HG03565 (cell line): ENCODE results near the gene MARK2.
"Not testable (repeated sequence)": the region's sequence is repeated elsewhere in the genome, so short reads cannot be mapped to it uniquely, and the experiment has no call there.

ENCODE experiments used
- ATAC-seq: cut with Tn5 transposase; IDR thresholded peaks from one replicate; pipeline ENCODE4 v1.9.1; 2021; ENCODE audit warnings: mild to moderate bottlenecking, moderate library complexity; ENCODE audit not compliant: unreplicated experiment

MARK2 gene

DNA sequence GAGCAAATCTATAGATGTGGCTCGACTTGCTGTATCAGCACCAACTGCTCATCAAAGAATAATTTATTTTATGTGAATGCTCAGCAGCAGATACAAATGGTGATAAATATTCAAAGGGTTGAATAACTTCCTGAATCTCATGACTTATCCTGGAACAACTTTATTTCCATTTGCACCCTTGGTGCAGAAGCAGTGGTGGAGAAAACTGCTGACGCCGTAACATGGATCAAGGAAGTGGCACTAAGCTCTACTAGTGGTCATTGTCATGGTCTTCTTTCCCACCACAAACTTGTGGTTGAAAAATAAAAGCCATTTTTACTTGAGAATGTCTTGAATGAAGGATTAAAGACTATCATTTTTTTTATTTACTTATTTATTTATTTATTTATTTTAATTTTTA, 14.6 kb downstream of the MARK2 start:
- no peak for ATAC-seq

DNA sequence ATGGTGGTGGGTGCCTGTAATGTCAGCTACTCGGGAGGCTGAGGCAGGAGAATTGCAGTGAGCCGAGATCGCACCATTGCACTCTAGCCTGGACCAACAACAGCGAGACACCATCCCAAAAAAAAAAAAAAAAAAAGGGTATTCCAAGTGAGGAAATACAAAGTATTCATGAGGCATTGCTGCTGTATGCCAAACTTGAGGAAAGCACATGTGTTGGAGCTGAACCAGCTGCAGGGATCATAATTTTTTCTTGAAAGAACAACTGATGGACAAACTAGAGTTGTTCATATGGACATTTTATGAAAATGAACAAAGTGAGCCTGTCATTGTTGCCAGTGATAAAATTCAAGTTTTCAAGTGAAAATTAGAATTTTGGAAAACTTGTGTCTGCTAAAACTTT, 15.8 kb downstream of the MARK2 start:
- ATAC-seq = no peak

DNA sequence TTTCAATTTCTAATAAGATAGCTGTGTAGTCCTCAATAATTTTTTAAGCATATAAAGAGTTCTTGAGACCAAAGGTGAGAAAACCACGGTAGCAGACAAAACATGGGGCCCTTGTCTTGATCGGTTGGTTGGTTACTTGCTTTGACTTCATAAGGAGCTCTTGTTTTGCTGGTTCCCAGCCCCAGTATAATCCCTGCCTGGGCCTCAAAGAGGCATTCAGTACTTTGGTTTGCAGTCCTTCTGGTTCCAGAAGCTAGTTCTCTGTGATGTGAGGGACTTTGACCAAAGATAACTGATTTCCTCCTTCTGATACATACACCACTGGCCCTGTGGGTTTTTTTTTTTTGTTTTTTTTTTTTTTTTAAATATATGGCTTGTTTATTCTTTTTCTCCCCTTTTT, 17.1 kb downstream of the MARK2 start:
- ATAC-seq = no peak

DNA sequence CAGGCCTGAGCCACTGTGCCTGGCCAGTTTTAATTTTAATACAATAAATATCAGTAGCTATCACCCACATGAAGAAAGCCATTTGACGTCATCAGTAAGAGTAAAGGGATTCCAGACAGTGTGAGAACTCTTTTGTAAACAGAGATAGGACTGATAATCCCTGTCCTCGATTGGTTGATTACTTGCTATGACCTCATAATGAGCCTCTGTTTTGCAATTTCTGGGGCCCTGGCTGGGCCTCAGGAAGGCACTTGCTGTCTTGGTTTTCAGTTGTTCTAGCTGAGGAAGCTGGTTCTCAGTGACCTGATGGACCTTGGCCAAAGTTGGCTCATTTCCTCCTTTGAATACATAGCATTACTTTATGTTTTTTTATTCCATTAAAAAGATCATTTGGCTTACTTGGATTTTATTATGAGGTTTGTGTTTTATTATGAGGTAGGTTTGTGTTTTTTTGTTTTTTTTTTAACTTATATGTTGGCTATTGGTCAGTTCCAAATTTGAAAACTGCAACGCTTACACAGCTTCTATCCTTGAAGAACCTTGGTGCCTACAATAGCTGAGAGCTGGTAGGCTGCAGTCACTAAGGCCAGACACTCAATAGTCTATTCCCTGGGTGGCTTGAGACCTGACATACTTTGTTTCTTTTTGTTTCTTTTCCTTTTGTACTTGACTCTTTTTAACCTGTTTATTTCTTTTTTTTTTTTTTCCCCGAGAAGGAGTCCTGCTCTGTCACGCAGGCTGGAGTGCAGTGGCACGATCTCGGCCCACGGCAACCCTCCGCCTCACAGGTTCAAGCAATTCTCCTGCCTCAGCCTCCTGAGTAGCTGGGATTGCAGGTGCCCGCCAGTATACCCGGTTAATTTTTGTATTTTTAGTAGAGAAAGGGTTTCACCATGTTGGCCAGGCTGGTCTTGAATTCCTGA, 20.0 kb downstream of the MARK2 start:
- no peak for ATAC-seq

DNA sequence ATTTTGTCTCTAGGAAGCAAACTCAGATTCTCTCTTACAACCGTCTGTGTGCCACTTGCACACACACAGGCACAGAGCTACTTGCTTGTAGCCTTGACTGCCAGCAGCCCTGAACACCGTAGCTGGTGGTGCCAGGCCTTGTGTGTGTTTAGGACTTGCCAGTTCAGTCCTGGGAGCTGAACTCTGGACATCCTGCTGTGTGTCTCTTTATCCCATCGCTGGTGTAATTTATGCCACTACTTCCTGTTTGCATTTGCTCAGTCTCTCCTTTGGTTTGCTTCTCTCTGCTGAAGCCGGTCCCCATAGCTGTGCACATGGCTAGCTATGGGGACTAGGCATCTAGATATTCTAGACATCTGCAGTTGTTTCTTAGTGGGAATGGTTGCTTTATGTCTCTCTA, 24.0 kb downstream of the MARK2 start:
- no peak for ATAC-seq

DNA sequence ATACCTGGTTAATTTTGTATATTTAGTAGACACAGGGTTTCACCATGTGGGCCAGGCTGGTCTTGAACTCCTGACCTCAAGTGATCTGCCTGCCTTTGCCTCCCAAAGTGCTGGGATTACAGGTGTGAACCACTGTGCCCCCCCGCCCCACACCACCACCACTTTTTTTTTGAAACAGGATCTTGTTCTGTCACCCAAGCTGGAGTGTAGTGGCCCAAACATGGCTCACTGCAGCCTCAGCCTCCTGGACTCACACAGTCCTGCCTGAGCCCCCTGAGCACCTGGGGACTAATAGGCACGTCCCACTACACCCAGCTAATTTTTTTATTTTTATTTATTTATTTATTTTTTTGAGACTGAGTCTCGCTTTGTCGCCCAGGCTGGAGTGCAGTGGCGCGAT, 24.7 kb downstream of the MARK2 start:
- not testable (repeated sequence) for ATAC-seq

DNA sequence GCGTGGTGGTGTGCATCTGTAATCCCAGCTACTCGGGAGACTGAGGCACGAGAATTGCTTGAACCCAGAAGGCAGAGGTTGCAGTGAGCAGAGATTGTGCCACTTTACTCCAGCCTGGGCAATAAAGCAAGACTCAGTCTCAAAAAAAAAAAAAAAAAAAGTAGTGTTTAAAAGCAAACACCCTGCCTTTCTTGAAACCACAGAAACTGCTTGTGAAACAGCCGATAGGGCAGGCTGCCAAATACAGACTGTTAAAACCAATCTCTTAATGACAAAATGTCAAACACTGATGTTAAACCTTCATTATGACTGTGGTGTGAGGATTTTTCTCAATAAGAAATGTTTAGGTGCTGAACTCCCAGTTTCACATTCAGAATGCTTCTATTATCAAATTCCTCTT, 27.3 kb downstream of the MARK2 start:
- ATAC-seq = peak; percentile 60

DNA sequence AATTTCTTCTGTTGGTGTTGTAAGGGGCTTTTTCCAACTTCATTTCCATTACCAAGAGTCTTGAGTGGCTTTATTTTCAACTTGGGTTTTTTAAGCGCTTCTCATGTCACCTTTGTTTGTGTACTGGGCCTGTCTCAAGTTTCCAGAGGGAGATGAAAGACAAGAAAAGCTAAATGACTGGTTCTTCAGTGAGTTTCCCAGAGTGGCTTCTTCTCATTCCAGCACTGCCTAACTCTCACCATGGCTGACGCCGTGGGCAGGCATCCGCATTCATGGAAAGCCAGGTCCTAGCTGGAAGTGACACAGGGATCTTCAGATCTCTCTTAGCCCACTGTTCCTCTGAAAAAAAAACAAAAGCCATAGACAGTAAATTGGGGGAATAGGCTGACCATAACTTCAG, 28.6 kb downstream of the MARK2 start:
- no peak for ATAC-seq

DNA sequence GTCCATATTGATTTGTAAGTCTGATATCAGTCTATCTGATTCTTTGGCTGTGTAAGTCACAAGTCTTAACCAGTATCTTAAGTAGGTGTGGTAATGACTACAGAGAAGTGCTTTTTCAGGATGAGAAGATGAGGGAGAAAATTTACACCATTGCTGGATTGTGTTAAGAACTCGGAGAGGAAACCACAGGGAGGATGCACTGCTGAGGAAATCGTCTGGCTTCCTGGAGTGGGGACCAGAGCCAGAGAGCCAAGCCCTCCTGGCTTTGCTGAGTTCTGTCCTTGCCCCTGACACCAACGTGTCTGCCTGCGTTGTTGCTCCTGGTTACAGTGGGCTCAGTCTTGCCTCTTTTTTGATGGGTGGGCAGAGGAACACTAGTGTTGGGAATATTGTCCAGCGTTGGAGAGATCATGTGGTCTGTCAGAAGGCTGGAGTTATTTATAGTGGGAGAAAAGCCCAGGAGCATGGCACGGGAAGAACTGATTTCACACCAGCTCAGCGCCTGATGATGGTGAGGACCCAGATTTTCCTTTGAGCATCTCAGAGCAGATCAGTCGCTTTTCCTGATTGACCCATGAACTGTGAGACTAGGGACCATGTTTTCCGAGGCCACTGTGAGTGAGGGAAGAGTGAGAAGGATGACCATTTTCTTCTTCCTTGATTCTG, 29.6 kb downstream of the MARK2 start:
- ATAC-seq = no peak

DNA sequence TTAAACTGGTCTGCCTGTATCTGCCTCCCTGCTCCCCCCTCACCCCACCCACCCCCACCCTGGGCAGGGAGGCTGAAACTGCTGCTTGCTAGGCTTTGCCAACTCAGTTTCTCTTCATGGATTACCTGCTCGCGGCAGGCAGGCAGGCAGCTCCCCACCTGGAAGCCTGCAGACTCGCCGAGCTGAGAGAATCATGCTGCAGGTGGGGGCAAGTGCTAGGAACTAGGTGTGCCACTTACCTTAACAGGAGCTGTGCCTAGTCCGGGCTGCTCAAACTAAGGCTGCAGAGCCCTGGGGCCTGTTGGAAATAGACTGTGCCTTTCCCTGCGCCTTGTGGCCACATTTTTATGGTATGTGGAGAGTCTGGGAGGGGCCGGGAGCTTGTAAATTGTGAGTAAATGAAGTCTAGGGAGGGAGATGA, 30.3 kb downstream of the MARK2 start:
- no peak for ATAC-seq

DNA sequence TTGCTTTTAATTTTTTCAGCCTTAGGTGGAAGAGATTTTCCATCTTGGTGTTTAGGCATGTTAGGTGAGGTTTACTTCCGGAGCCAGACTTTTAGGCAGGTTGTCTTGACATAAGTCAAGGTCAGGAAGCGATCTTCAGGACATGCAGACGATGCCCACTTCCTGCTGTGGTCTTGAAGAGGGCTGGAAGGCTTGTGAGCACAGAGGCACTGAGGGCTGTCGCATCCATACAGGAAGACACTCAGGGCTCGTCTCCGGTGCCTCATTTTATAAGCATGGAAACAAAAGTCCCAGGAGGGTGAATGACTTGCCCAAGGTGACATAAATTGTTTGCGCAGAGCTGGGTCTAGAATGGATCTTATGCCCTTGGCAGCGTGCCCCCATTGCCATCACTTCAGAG, 30.8 kb downstream of the MARK2 start:
- no peak for ATAC-seq

DNA sequence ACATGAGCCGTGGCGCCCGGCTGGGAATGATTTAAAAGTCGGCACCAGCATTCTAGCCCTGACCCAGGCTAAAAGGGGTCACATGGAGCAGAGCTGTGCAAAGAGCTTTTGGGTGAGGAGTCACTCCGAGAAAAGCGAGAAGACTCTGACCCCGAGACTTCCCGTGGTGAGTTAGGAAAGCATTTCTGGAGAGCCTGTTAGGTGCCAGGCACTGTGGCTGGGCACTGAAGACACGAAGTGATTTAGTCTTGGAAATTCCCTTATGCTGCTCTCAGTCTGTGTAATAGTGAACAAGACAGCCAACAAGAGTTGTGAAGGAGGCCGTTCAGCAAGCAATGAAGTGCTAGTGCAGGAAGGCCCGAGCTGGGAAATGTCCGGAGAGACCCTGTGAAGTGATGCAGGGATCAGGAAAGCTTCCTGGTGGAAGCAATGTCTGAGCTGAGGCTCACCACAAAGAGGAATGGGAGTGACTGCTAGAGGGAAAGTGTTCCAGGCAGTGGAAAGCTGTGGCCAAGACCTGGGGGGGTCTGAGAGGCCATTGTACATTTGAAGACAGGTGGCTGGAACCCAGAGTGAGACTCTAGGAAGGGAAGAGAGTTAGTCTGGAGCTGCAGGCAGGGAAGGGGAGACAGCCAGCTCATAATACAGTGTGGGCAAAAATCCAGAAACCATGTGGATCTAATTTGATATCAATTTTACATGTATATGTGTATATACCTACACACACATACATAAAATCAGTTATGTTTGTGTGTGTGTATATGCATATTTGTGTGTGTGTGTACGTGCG, 31.6 kb downstream of the MARK2 start:
- ATAC-seq = no peak

DNA sequence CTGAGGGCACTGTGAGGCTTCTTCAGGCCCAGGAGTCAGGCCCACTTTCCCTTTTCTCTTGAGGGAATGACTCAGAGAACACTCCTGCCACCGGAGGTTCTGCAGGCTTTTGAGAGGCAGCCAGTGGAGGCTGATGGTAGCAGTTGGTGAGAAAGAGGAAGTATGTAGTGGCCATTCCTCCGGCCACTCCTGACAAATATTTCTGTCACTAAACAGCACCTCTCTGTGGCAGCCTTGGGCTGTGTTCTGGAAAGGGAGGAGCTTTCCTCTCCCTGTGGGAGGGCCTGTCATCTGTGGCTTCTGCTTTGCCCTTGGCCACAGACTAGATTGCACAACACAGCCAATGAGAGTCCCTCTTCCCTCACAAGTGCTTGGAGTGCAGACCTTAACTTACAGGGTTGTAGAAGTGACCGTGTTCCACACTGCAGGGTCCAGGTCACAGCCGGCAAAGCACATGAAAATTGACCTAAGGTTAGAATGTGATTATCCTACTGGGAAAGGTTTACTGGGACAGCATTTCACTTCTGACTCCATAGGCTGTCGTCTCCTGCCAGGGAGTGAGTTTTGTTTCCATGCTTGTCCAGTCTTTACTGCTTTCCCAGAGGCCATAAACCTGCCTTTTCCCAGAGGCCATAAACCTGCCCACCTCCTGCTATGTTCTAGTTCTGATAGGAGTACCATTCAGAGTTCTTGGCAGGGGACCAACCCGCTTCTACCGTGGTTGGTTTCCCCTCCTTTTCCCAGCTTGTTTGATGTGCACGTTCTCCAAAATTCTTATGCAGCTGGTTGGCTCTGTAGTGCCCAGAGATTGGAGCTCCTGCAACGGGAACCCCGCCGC, 33.3 kb downstream of the MARK2 start:
- ATAC-seq = peak; percentile 89

DNA sequence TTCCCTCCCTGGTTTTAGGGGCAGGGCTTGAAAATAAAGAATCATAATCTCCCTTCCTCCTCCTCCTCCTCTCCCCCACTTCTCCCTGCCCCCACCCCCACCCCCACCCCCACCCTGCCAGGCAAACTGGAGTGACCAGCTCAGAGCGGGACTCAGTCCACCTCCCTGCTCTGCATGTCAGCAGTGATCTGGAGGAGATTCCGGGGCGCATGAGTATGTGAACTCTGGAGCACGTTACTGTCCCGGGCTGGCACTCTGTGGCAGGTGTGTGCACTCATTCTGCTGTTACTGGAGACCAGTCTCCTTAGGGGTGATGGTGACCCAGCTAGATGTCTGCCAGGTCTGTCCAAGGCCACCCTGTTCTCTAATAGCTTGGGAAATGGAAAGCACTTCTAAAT, 33.9 kb downstream of the MARK2 start:
- no peak for ATAC-seq

DNA sequence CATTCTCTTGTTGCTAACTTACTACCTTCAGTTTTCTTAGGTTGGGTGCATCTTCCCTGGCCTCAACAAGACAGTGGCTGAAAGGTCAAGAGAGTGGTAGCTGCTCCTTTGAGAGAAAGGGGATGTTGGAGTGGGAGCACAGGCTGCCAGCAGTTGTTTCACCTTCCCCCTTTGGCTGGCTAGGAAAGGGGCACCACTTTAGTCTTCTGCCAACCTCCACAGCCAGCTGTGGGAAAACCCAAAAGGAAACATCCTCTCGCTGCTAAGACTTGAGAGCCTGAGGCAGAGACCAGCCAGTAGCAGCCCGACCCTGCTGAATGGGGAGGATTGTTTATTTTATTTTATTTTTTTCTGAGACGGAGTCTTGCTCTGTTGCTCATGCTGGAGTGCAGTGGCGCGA, 34.4 kb downstream of the MARK2 start:
- ATAC-seq = no peak

DNA sequence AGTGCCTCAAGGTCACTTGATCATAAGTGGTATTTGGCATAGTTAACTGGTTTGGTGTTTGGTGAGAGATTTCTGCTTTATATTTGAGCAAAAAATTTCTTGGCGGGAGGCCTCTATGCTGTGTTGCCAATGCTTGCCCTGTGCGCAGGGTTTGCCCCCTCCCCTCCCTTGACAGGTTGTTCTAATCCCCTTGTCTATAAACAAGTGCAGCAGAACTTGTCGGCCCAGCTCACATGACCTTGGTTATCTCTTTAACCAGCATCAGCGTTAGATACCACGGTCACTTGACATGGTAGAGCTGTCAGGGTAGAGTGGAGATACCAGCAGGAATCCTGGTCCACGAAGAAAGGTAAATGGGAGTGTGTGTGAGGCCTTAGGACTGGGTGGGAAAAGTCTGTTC, 35.6 kb downstream of the MARK2 start:
- no peak for ATAC-seq

DNA sequence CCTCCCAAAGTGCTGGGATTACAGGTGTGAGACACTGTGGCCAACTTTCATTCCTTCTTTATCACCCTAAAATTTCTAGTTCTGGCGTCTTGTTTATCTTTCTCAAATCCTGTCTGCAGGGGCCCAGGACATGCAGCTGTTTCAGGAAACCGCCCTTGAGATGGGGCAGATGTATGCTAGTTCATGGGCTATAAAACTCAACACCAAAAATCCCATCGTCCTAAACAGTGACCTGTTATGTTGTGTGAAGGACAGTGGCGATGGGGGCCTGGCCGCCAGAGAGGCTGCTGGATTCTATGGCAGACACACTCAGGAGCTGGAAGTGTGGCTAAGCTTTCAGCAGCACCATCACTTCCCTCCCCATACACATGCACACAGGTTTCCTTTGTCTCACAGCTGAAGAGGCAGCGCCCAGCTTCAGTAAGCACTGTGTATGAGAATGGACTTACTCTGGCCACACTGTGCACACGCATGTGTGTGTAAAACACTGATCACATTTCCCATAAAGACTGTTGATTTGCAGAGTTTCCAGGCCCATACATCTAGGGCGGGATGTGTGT, 36.7 kb downstream of the MARK2 start:
- ATAC-seq = no peak

DNA sequence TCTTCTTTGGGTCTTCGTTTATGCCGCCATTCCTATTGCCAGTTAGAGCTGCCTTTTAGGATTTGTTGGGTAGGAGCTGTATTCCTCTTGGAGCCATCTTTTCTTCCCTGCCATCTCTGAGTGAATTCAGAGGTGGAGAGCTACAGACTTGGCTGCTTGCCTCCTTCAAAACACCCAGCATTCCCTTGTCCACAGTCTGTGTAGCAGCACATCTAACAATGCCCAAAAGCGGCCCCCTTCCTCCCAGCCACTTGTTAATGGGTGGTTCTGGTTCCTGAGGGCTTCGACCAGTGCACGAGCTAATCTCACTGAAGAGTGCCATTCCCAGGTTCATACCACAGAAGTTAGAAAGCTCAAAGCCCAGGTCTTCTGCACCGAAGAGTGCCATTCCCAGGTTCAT, 37.7 kb downstream of the MARK2 start:
- ATAC-seq = no peak

DNA sequence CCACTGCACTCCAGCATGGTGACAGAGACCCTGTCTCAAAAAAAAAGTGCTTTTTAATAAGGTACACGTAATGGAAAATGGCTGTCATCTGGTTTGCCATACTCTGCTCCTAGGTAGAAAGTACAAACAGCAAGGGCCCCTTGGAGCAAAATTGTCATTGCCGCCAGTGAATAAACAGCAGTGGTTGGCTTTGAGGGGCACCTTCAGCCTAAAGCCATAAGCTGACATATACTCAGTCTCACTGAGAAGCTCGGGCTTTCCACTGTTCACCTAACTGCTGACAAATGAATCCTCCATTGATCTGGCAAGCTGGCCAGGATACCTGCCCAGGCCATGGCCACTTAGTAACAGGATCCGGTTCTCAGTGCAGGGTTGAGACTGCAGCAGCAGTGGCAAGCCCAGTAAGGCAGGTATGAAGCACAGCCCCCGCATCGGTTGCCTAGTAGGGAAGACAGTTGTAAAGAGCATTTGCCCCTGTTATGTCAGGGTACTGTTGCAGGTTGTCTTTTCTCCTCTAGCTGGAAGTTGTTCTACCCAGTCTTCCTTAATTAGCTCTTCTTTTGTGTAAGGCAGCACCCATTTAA, 38.8 kb downstream of the MARK2 start:
- no peak for ATAC-seq
